GM12873 (cell line): ENCODE results near the gene TCF4.

ENCODE experiments used
- CTCF ChIP-seq: IDR thresholded peaks from 2 replicates; pipeline ENCODE4 v1.5.1; 2012; ENCODE audit warnings: low read depth, mild to moderate bottlenecking, moderate library complexity, low read length, control low read depth; ENCODE audit not compliant: insufficient read depth; ENCODE audit errors: missing control alignments

The TCF4 gene

DNA sequence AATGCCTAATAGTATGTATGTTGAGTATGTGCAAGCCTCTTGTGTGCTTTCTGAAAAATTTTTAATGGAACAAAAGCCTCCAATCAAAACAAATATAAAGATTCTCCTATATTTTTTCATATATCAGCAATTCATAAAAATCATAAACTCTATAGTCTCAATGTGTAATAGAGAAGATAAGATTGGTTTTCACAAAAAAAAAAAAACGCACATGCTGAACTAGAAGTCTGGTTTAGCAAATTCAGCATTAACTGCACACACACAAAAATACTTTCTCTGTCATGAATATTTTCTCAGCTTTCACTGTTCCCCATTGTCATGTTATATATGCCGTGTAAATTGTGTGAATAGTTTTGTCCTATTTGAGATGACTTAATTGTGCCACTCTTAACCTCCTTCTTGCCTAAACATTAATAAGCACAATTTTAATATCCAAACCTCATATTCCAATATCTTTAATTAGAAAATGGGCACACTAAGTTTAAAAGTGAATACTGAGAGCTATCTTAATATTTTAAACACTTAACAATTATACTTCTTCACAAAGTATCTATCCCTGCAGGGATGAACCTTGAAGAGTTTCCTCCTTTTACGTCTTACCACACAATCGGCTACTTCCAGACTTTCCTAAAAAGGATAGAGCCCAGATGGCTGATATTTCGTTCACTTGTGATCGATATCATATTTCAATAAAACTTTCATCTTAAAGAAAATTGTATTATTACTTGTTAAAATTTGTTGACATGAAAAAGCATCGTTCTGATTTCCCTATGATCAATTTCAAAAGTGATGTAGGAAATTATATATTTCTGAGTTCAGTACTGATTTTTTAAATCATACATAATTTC lies 242.7 kb downstream of the TCF4 start:
- TF ChIP-seq CTCF, result no peak

DNA sequence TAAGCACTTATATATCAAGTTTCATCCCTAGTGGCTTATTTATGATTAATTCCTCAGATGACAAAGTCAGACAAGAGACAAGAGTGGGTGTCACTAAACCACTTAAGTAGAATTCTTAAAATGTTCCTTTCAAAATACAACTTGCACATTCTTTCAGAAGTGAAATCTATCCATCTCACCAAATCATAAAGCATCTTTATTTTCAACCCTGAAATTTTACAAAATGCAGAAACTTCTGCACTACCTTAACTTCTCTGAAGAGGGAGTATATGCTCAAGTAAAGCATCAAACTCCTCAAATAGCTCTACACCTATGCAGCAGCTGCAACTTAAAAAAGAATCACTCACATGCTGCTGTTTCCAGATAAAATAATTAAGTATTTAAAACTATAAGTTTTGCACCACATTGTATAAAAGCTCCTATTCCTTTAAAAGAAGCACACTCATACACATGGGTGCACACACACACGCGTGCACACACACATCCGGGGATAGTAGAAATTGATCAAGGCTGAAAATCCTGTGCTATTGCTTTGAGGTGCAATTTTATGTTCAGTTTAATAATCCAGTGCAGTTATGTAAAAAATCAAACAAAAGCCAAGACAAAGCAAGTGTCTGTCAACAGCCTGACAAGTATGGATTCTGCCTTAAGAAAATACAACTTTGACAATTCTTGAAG lies 244.5 kb downstream of the TCF4 start:
- peak; percentile 53 for TF ChIP-seq CTCF

- no peak for TF ChIP-seq CTCF
Observed at GRCh38 chr18:55340998-55341397, 247.0 kb downstream of the TCF4 start.

DNA sequence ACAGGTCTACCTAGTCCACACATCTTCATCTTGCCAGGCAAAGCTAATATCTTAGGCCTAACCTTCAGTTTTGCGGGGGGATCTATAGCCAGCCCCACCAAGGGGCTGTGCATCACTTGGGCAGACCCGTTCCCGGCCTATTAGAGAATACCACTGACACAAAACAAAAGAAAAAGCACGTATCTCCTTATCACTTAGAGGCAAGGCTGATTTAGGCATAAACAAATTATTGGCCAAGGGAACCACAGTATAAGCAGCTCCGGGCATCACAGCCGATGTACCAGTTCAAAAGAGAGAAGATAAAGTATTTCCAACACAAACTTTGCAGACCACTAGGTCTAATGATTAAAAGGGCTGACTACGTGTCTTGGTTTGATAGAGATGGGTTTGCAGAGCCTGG lies 248.0 kb downstream of the TCF4 start:
- TF ChIP-seq CTCF, result no peak

GRCh38 chr18:55338978-55339650 lies 248.9 kb downstream of the TCF4 start:
- TF ChIP-seq CTCF, result no peak

GRCh38 chr18:55337908-55338521 lies 250.0 kb downstream of the TCF4 start:
- TF ChIP-seq CTCF, result no peak

GRCh38 chr18:55337138-55337537 lies 250.9 kb downstream of the TCF4 start:
- TF ChIP-seq CTCF, result no peak
